Loucy (cell line): ENCODE data around the gene TAF10.

Experiments used
- CTCF ChIP-seq: fragments of 200-600 bp; sonication (generic); conservative IDR thresholded peaks from 2 replicates; pipeline ENCODE4 v1.5.1; 2014; ENCODE audit warnings: mild to moderate bottlenecking, antibody characterized with exemption, low read length
- EZH2phosphoT487 ChIP-seq: fragments of 200-600 bp; IDR thresholded peaks from 2 replicates; pipeline ENCODE4 v1.6.1; 2018; ENCODE audit warnings: antibody characterized with exemption, mild to moderate bottlenecking, moderate library complexity, borderline replicate concordance

- TF ChIP-seq EZH2phosphoT487 (no peak), CTCF (no peak)
Observed at GRCh38 chr11:6578134-6578533, 33.9 kb downstream of the TAF10 start.
